ENCODE results near the gene RAI1. TPM values are rescaled to one million over a fixed set of nuclear protein-coding genes. Genes with fewer than 3 reads are reported as not detected.
A peak's percentile ranks its signal among the peaks of the same experiment; 100 is the strongest.

RAI1 gene
- total and polyA plus RNA-seq, 2 of the 13 experiments (the other 11 are each of a cell fraction or from before 2014, with no cell fraction given): 3.4 to 5.2 TPM

DNA sequence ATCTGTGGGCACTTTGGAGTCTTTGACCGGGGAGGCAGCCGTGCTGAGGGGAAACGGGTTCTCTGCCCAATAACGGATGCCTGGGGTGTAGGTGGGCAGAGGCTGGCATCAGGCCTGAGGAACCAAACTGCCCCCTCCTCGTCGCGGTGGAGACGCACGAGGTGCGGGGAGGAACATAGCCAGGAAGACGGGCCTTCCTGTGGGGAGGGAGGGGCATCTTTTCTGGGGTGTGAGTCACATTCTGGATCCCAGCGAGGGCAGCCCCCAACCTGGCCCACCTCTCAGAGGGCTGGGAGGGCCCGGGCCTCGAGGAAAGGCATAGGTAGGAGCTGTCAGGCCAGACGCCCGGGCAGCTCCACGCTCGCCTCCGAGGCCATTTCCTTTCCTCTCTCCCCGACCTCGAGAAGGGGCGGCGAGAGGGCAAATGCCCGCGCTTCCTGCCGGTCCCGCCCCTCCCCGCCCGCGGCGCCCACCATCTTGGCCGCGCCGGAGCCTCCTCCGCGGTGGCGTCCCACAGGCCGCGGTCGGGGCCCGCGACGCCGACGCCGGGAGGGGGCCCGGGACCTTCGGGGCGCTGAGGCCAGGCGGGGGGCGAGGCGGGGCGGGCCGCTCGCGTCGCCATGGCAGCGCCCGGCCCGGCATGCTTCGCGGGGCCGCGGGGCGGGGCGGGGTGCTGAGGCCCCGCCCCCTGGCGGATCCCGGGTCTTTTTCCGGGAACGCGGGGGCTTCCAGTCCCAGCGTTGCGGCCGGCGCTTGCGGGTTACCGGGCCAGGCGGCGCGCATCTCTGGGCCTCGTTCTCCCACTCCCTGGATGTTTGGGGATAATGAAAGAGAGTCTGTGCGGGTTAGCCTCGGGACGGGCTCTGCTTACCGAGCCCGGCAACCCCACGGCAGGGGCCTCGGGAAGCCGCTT, 13.2 kb downstream of the RAI1 start (continued):
- TF ChIP-seq SALL1 (CRISPR knock-in tag; IDR thresholded peaks at IDR 0.05) (peak; percentile 7; the same call in 1 of the 2 replicates), MAX (IDR thresholded peaks at IDR 0.05) (peak; percentile 93), ZNF225 (CRISPR knock-in tag; IDR thresholded peaks at IDR 0.05) (peak; percentile 48; the same call in 1 of the 2 replicates), ZNF34 (CRISPR knock-in tag; IDR thresholded peaks at IDR 0.05; ENCODE audit: borderline replicate concordance) (no peak), ZNF687 (CRISPR knock-in tag; IDR thresholded peaks at IDR 0.05) (peak; percentile 89), PREB (CRISPR knock-in tag; IDR thresholded peaks at IDR 0.05) (no peak), FOSL1 (CRISPR knock-in tag; IDR thresholded peaks at IDR 0.05; ENCODE audit: borderline replicate concordance) (no peak), ZBTB2 (CRISPR knock-in tag; IDR thresholded peaks at IDR 0.05; ENCODE audit: low read depth) (peak; percentile 93), MXI1 (IDR thresholded peaks at IDR 0.05; ENCODE audit: borderline replicate concordance, low read depth, low read length) (peak; percentile 55; the same call in 1 of the 3 replicates), ZNF704 (CRISPR knock-in tag; IDR thresholded peaks at IDR 0.05; ENCODE audit: borderline replicate concordance) (0 out of 2 replicates have a peak, but pooled peaks have one; percentile 8), CSRNP2 (CRISPR knock-in tag; conservative IDR thresholded peaks at IDR 0.05; ENCODE audit: low read depth) (0 out of 2 replicates have a peak, but pooled peaks have one; percentile 48), FOSL2 (CRISPR knock-in tag; IDR thresholded peaks at IDR 0.05) (peak; percentile 71)
- TF ChIP-seq, protein P1, sequence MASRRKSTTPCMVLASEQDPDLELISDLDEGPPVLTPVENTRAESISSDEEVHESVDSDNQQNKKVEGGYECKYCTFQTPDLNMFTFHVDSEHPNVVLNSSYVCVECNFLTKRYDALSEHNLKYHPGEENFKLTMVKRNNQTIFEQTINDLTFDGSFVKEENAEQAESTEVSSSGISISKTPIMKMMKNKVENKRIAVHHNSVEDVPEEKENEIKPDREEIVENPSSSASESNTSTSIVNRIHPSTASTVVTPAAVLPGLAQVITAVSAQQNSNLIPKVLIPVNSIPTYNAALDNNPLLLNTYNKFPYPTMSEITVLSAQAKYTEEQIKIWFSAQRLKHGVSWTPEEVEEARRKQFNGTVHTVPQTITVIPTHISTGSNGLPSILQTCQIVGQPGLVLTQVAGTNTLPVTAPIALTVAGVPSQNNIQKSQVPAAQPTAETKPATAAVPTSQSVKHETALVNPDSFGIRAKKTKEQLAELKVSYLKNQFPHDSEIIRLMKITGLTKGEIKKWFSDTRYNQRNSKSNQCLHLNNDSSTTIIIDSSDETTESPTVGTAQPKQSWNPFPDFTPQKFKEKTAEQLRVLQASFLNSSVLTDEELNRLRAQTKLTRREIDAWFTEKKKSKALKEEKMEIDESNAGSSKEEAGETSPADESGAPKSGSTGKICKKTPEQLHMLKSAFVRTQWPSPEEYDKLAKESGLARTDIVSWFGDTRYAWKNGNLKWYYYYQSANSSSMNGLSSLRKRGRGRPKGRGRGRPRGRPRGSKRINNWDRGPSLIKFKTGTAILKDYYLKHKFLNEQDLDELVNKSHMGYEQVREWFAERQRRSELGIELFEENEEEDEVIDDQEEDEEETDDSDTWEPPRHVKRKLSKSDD (CRISPR knock-in tag; IDR thresholded peaks at IDR 0.05; ENCODE audit: low read depth): 0 out of 2 replicates have a peak, but pooled peaks have one; percentile 44

Data from HepG2 (cell line).